IPS DF 4.7 (cell line): ENCODE data around the gene IL3RA.
"Not testable (repeated sequence)": the region's sequence is repeated elsewhere in the genome, so short reads cannot be mapped to it uniquely, and the experiment has no call there.

ENCODE experiments used
- DNase-seq: peaks from one replicate; pipeline ENCODE4 v3.0.0-alpha.2; 2013; ENCODE audit warnings: low spot score; ENCODE audit errors: extremely low read depth

IL3RA gene

DNA sequence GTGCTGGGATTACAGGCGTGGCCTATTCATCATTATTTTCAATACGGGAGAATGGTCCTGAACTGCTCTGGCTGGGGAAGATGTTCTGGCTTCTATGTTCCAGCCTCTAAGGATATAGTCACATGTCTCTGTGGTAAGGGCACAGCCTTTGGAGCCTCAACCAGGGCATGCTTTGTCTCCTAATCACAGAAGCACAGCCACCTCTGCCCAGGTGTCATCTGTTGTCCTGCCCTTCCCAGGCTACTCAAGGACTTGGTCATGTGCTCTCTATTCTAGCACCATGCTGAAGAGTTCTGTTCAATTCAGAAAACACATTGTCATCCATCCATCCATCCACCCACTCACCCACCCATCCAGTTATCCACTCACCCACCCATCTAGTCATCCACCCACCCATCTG lies 86.6 kb downstream of the IL3RA start:
- no peak for DNase-seq

DNA sequence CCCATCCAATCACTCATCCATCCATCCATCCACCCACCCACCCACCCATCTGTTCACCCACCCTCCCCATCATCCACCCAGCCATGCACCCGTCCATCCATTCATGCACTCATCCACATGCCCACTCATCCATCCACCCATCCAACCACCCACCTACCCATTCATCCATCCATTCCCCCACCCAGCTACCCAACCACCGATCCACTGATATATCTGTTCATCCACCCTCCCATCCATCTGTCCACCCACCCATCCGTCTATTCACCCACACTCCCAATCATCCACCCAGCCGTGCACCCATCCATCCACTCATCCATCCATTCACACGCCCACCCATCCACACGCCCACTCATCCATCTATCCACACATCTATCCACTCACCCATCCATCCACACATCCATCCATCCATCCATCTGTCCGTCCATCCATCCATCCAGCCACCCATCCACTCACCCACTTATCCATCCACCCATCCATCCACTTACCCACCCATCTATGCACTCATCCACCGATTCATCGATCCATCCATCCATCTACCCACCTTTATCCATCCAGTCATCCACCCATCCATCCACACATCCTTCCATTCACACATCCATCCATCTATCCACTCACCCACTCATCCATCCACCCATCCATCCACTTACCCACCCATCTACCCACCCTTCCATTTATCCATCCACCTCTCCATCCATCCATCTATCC lies 87.7 kb downstream of the IL3RA start:
- no peak for DNase-seq

GRCh38 chrX:1425381-1425780 lies 88.8 kb downstream of the IL3RA start:
- DNase-seq, result no peak

- not testable (repeated sequence) for DNase-seq
These were observed 89.7 kb downstream of the IL3RA start for GRCh38 chrX:1426321-1426720.

DNA sequence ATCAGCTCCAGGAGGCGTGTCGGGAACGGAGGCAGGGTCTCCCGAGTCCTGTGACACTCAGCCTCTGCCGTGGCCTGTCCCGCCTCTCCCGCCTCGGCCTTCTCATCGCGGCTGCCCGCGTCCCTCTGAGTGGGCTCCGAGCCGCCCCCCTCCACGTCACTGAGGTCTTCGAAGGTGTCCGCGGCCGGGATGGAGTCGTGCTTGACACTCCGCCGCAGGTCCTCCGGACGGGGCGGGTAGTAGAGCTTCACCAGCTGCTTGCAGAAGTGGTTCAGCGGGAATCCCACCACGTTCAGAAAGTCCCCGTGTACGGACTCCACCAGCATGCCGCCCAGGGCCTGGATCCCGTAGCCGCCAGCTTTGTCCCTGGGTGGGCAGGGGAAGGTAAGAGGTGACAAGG lies 91.2 kb downstream of the IL3RA start:
- no peak for DNase-seq

DNA sequence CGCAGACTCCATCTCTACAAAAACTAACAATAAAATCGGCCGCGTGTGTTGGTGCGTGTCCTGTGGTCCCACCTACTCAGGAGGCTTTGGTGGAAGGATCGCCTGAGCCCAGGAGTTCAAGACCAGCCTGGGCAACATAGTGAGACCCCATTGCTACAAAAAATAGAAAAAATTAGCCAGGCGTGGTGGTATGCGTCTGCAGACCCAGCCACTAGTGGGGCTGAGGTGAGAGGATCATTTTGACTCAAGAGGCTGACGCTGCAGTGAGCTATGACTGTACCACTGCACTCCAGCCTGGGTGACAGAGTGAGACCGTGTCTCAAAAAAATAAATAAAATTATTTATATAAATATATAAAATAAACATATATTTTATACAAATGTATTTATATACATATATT lies 93.9 kb downstream of the IL3RA start:
- no peak for DNase-seq
